ENCODE measurements around the gene CDC42BPG. TPM values are rescaled to one million over a fixed set of nuclear protein-coding genes. Genes with fewer than 3 reads are reported as not detected.

The CDC42BPG gene
- total and polyA plus RNA-seq, 5 donors, result 0.36 to 2.3 (median 0.71) TPM

- Histone ChIP-seq H3K4me3 (ENCODE audit: low read length) (peak overlapping the region; percentile 98), H3K9me3 (ENCODE audit: control insufficient read depth, low read length) (no peaks in the 10 kb centered on the region), H3K27me3 (ENCODE audit: control insufficient read depth, insufficient read depth) (no peaks in the 10 kb centered on the region), H3K27ac (ENCODE audit: low read length) (peak overlapping the region; percentile 99), H3K4me1 (ENCODE audit: control insufficient read depth, insufficient read depth, low read length) (peaks cover 3% of the 10 kb centered on the region)
- under 1% methylated on average over 98 of the region's 98 CpGs for WGBS
- intact Hi-C loops (cut with DNase I), result no loop called here
- ATAC-seq (peak; percentile 37 to 40), DNase-seq (peak; percentile 88 to 94 (median 94))
Measured at GRCh38 chr11:64777449-64778222, 66.8 kb downstream of the CDC42BPG start.

- Histone ChIP-seq H3K9me3 (ENCODE audit: control insufficient read depth, low read length) (no peaks in the 10 kb centered on the region), H3K4me3 (ENCODE audit: low read length) (peak overlapping the region; percentile 98), H3K27ac (ENCODE audit: low read length) (no peak overlapping the region), H3K27me3 (ENCODE audit: control insufficient read depth, insufficient read depth) (no peaks in the 10 kb centered on the region), H3K4me1 (ENCODE audit: control insufficient read depth, insufficient read depth, low read length) (peaks cover 3% of the 10 kb centered on the region)
- ATAC-seq (no peak), DNase-seq (peak in 2 of 3 donors; percentile 10 to 25)
- intact Hi-C loops (cut with DNase I), result no loop called here
- WGBS, result 11% methylated on average over 3 of the region's 3 CpGs
Measured at GRCh38 chr11:64776875-64777274, 67.6 kb downstream of the CDC42BPG start.

- Histone ChIP-seq H3K27ac (ENCODE audit: low read length) (no peak overlapping the region), H3K9me3 (ENCODE audit: control insufficient read depth, low read length) (no peaks in the 10 kb centered on the region), H3K4me1 (ENCODE audit: control insufficient read depth, insufficient read depth, low read length) (peaks cover 3% of the 10 kb centered on the region), H3K4me3 (ENCODE audit: low read length) (peak overlapping the region; percentile 98), H3K27me3 (ENCODE audit: control insufficient read depth, insufficient read depth) (no peaks in the 10 kb centered on the region)
- no peak for DNase-seq
- 52% methylated on average over 6 of the region's 6 CpGs for WGBS
- ATAC-seq, result no peak
- intact Hi-C loops (cut with DNase I), result no loop called here
Measured at GRCh38 chr11:64776425-64776824, 68.0 kb downstream of the CDC42BPG start.

- WGBS, result 65% methylated on average over 5 of the region's 5 CpGs
- intact Hi-C loops (cut with DNase I), result no loop called here
- Histone ChIP-seq H3K4me3 (ENCODE audit: low read length) (no peak overlapping the region), H3K4me1 (ENCODE audit: control insufficient read depth, insufficient read depth, low read length) (peaks cover 3% of the 10 kb centered on the region), H3K27me3 (ENCODE audit: control insufficient read depth, insufficient read depth) (no peaks in the 10 kb centered on the region), H3K27ac (ENCODE audit: low read length) (no peak overlapping the region), H3K9me3 (ENCODE audit: control insufficient read depth, low read length) (no peaks in the 10 kb centered on the region)
- DNase-seq (no peak), ATAC-seq (no peak)
Measured at GRCh38 chr11:64774144-64774543, 70.3 kb downstream of the CDC42BPG start.

Other genes starting within 250 kb of the CDC42BPG start
- 1 to 10 TPM; 2.1 to 5.7 (median 2.9) TPM for gene NRXN2, start 121.5 kb downstream of the CDC42BPG start, total RNA-seq
- 2.2 TPM for gene NRXN2, start 121.5 kb downstream of the CDC42BPG start, polyA plus RNA-seq
- 10 to 100 TPM; 25.5 to 37.3 (median 33.6) TPM for gene RASGRP2, start 100.5 kb downstream of the CDC42BPG start, total RNA-seq
- gene RASGRP2, start 100.5 kb downstream of the CDC42BPG start, polyA plus RNA-seq, result 69.6 TPM
- 10 to 100 TPM; 38.5 to 71.5 (median 57.9) TPM for gene PYGM, start 84.7 kb downstream of the CDC42BPG start, total RNA-seq
- gene PYGM, start 84.7 kb downstream of the CDC42BPG start, polyA plus RNA-seq, result 50.2 TPM
- gene SF1, start 66.1 kb downstream of the CDC42BPG start, total RNA-seq, result 100 to 1,000 TPM; 188 to 203 (median 197) TPM
- gene SF1, start 66.1 kb downstream of the CDC42BPG start, polyA plus RNA-seq, result 72.8 TPM
- gene MAP4K2, start 41.4 kb downstream of the CDC42BPG start, total RNA-seq, result 10 to 100 TPM in 3 of 4 donors, 1 to 10 TPM in 1; 8.7 to 11.7 (median 11.0) TPM
- 11.0 TPM for gene MAP4K2, start 41.4 kb downstream of the CDC42BPG start, polyA plus RNA-seq
- 10 to 100 TPM in 2 of 4 donors, 1 to 10 TPM in 2; 9.6 to 11.7 (median 10.1) TPM for gene MEN1, start 34.1 kb downstream of the CDC42BPG start, total RNA-seq
- 10.1 TPM for gene MEN1, start 34.1 kb downstream of the CDC42BPG start, polyA plus RNA-seq
- 10 to 100 TPM; 23.4 to 35.3 (median 31.4) TPM for gene EHD1, start 34.0 kb upstream of the CDC42BPG start, total RNA-seq
- 20.8 TPM for gene EHD1, start 34.0 kb upstream of the CDC42BPG start, polyA plus RNA-seq
- 10 to 100 TPM; 13.3 to 17.9 (median 15.3) TPM for gene ATG2A, start 72.6 kb upstream of the CDC42BPG start, total RNA-seq
- 13.6 TPM for gene ATG2A, start 72.6 kb upstream of the CDC42BPG start, polyA plus RNA-seq
- gene PPP2R5B, start 80.0 kb upstream of the CDC42BPG start, total RNA-seq, result 10 to 100 TPM; 21.7 to 28.0 (median 24.6) TPM
- 28.9 TPM for gene PPP2R5B, start 80.0 kb upstream of the CDC42BPG start, polyA plus RNA-seq
- not detected for gene GPHA2, start 91.2 kb upstream of the CDC42BPG start, total RNA-seq
- not detected for gene GPHA2, start 91.2 kb upstream of the CDC42BPG start, polyA plus RNA-seq
- gene MAJIN, start 127.5 kb upstream of the CDC42BPG start, total RNA-seq, result not detected
- gene MAJIN, start 127.5 kb upstream of the CDC42BPG start, polyA plus RNA-seq, result not detected
- gene BATF2, start 152.3 kb upstream of the CDC42BPG start, total RNA-seq, result 1 to 10 TPM; 1.4 to 3.5 (median 1.7) TPM
- gene BATF2, start 152.3 kb upstream of the CDC42BPG start, polyA plus RNA-seq, result 1.3 TPM
- 100 to 1,000 TPM; 117 to 144 (median 130) TPM for gene ARL2, start 169.5 kb upstream of the CDC42BPG start, total RNA-seq
- 179 TPM for gene ARL2, start 169.5 kb upstream of the CDC42BPG start, polyA plus RNA-seq
- gene SNX15, start 182.8 kb upstream of the CDC42BPG start, total RNA-seq, result 10 to 100 TPM; 14.3 to 25.2 (median 19.9) TPM
- 16.7 TPM for gene SNX15, start 182.8 kb upstream of the CDC42BPG start, polyA plus RNA-seq
- 1 to 10 TPM; 4.2 to 7.7 (median 6.4) TPM for gene SAC3D1, start 196.6 kb upstream of the CDC42BPG start, total RNA-seq
- gene SAC3D1, start 196.6 kb upstream of the CDC42BPG start, polyA plus RNA-seq, result 6.4 TPM
- gene NAALADL1, start 213.9 kb upstream of the CDC42BPG start, total RNA-seq, result 1 to 10 TPM; 8.1 to 9.8 (median 8.8) TPM
- gene NAALADL1, start 213.9 kb upstream of the CDC42BPG start, polyA plus RNA-seq, result 7.1 TPM
- 1 to 10 TPM in 2 of 4 donors, under 1 TPM in 2; 0.22 to 1.6 (median 1.3) TPM for gene CDCA5, start 239.4 kb upstream of the CDC42BPG start, total RNA-seq
- gene CDCA5, start 239.4 kb upstream of the CDC42BPG start, polyA plus RNA-seq, result 0.50 TPM
- gene ZFPL1, start 239.6 kb upstream of the CDC42BPG start, total RNA-seq, result 10 to 100 TPM; 25.6 to 27.3 (median 26.3) TPM
- gene ZFPL1, start 239.6 kb upstream of the CDC42BPG start, polyA plus RNA-seq, result 32.6 TPM

Measured in right cardiac atrium (tissue), 5 donors.